ENCODE measurements around the gene APOBEC3C. TPM values are rescaled to one million over a fixed set of nuclear protein-coding genes. Genes with fewer than 3 reads are reported as not detected.

APOBEC3C gene
- polyA plus RNA-seq, 1 of the 3 experiments (the other 2 are of a cell fraction): 11.7 TPM

GRCh38 chr22:39010946-39011345 is 3.1 kb upstream of the APOBEC3C start:
- Histone ChIP-seq H3K4me1 (ENCODE audit: control insufficient read depth in 1 of 2, insufficient read depth in 2 of 2, low read depth in 1 of 2, low read length in 1 of 2) (peaks cover 0 to 4% of the 10 kb centered on the region in 2 experiments; a peak in 1 of 4 replicates), H3K9me3 (no peaks in the 10 kb centered on the region), H3K4me3 (ENCODE audit: low read depth in 2 of 2, low read length in 1 of 2) (no peak overlapping the region), H3K36me3 (replicated peaks in 1 of 2; ENCODE audit: control insufficient read depth in 1 of 2, insufficient read depth in 2 of 2, low read length in 1 of 2) (no peaks in the 10 kb centered on the region), H2AFZ (ENCODE audit: low read depth) (no peak overlapping the region), H3K9ac (no peak overlapping the region), H3K27me3 (ENCODE audit: insufficient read depth) (no peaks in the 10 kb centered on the region), H3K4me2 (no peak overlapping the region), H3K79me2 (ENCODE audit: insufficient read depth) (peaks cover 14% of the 10 kb centered on the region; the same call in 1 of the 2 replicates), H3K27ac (ENCODE audit: low read depth in 2 of 2, low read length in 1 of 2) (no peak overlapping the region), H3K9me2 (no peaks in the 10 kb centered on the region), H4K20me1 (ENCODE audit: insufficient read depth) (no peaks in the 10 kb centered on the region), H3F3A (replicated peaks; ENCODE audit: insufficient read depth) (no peaks in the 10 kb centered on the region)
- CTCF ChIA-PET: no interaction called here
- TF ChIP-seq CTCF (IDR thresholded peaks at IDR 0.05): no peak
- TF ChIP-seq JUND (IDR thresholded peaks at IDR 0.05): no peak
- TF ChIP-seq TEAD4 (IDR thresholded peaks at IDR 0.05; ENCODE audit: borderline replicate concordance, insufficient read depth): no peak
- no peak for TF ChIP-seq MXI1 (IDR thresholded peaks at IDR 0.05; ENCODE audit: low read depth, low read length)
- no peak for TF ChIP-seq USF2 (IDR thresholded peaks at IDR 0.05; ENCODE audit: borderline replicate concordance, low read depth, low read length)
- TF ChIP-seq RXRA (IDR thresholded peaks at IDR 0.05; ENCODE audit: borderline replicate concordance, low read depth): no peak
- no peak for TF ChIP-seq YY1 (IDR thresholded peaks at IDR 0.05; ENCODE audit: low read depth)
- TF ChIP-seq SMC3 (IDR thresholded peaks at IDR 0.05; ENCODE audit: low read depth, low read length): no peak
- TF ChIP-seq ZBTB33 (IDR thresholded peaks at IDR 0.05; ENCODE audit: borderline replicate concordance, low read depth): no peak
- TF ChIP-seq NFIC (IDR thresholded peaks at IDR 0.05; ENCODE audit: borderline replicate concordance): no peak
- no peak for TF ChIP-seq MEF2A (IDR thresholded peaks at IDR 0.05; ENCODE audit: borderline replicate concordance, low read depth)
- TF ChIP-seq NRF1 (IDR thresholded peaks at IDR 0.05; ENCODE audit: low read depth, low read length): no peak
- no peak for TF ChIP-seq RAD21 (IDR thresholded peaks at IDR 0.05; ENCODE audit: low read length)
- TF ChIP-seq ELF1 (IDR thresholded peaks at IDR 0.05): no peak
- TF ChIP-seq RFX5 (IDR thresholded peaks at IDR 0.05; ENCODE audit: low read length): no peak
- TF ChIP-seq EZH2phosphoT487 (IDR thresholded peaks at IDR 0.05; ENCODE audit: borderline replicate concordance, low read depth): no peak
- no peak for TF ChIP-seq GATA2 (CRISPR knock-in tag; IDR thresholded peaks at IDR 0.05)
- POLR2A ChIA-PET: no interaction called here
- DNase-seq: no peak
- 86% methylated on average over 15 of the region's 15 CpGs for WGBS (ENCODE audit: low lambda C conversion rate)
